ENCODE data around the gene SOS2. TPM values are rescaled to one million over a fixed set of nuclear protein-coding genes. Genes with fewer than 3 reads are reported as not detected.

The SOS2 gene
- total and polyA plus RNA-seq, 2 of the 8 experiments (the other 6 are each of a cell fraction or from before 2014, with no cell fraction given): 2.8 to 12.7 TPM

GRCh38 chr14:50068496-50068895 lies 162.9 kb downstream of the SOS2 start:
- TF ChIP-seq CHD1 (IDR thresholded peaks at IDR 0.05; ENCODE audit: low read depth, low read length) (no peak), JUN (IDR thresholded peaks at IDR 0.05; ENCODE audit: low read depth, low read length) (no peak), POLR2A (IDR thresholded peaks at IDR 0.05; ENCODE audit: control extremely low read depth in 1 of 2, low read depth in 2 of 2, low read length in 2 of 2) (no peak), EGR1 (IDR thresholded peaks at IDR 0.05; ENCODE audit: borderline replicate concordance, low read depth, low read length) (no peak), NANOG (IDR thresholded peaks at IDR 0.05; ENCODE audit: insufficient read depth, low read depth, low read length, poor library complexity, severe bottlenecking) (no peak), SIX5 (IDR thresholded peaks at IDR 0.05; ENCODE audit: low read depth, low read length) (no peak), KDM4A (IDR thresholded peaks at IDR 0.05; ENCODE audit: low read depth, low read length, severe bottlenecking) (no peak)
- no peak overlapping the region for H2BK120ac ChIP-seq (replicated peaks; ENCODE audit: low read depth, low read length)
- WGBS, 2 experiments (ENCODE audit: extremely low coverage in 1 of 2, insufficient coverage in 1 of 2, insufficient read length in 1 of 2, insufficient replicate concordance in 2 of 2, low coverage in 1 of 2, low lambda C conversion rate in 2 of 2, missing lambda C conversion rate in 1 of 2): 87% methylated on average over 7 of the region's 7 CpGs; no CpG with 5 or more reads in 1 of the 2 experiments
- ChIA-PET POLR2A (ENCODE audit: partially characterized antibody) (no interaction called here), CTCF (ENCODE audit: partially characterized antibody) (interaction anchor here (0.5 to 1.3 kb wide), 3 partner anchors 199 to 410 kb away, joined by 3 read pairs; no protein-coding TSS in a partner anchor)
- H3K4me3 ChIP-seq (ENCODE audit: extremely low read depth in 1 of 4, insufficient read depth in 2 of 4, low read depth in 3 of 4, low read length in 4 of 4): no peak overlapping the region
- H3K27ac ChIP-seq (ENCODE audit: low read depth, low read length): no peak overlapping the region
- H3K4me1 ChIP-seq (replicated peaks in 1 of 4; ENCODE audit: control insufficient read depth in 3 of 4, insufficient read depth in 4 of 4, low read length in 3 of 4): no peaks in the 10 kb centered on the region
- no peak overlapping the region for H2AFZ ChIP-seq (ENCODE audit: low read length)
- no peaks in the 10 kb centered on the region for H4K20me1 ChIP-seq (replicated peaks in 1 of 2; ENCODE audit: control insufficient read depth in 1 of 2, insufficient read depth in 2 of 2, low read length in 2 of 2)
- no peak overlapping the region for H2BK15ac ChIP-seq (ENCODE audit: low read length)
- DNase-seq (ENCODE audit: low read depth in 1 of 2, low spot score in 2 of 2) (no peak), FAIRE-seq (no peak)
- no peak overlapping the region for H4K91ac ChIP-seq (replicated peaks; ENCODE audit: insufficient read length, low read length)
- H3K4ac ChIP-seq (replicated peaks; ENCODE audit: insufficient read length, low read depth, low read length): no peak overlapping the region
- no peak overlapping the region for H3K14ac ChIP-seq (ENCODE audit: insufficient read length)
- H3K27me3 ChIP-seq (replicated peaks in 1 of 4; ENCODE audit: control insufficient read depth in 3 of 4, extremely low read depth in 1 of 4, insufficient read depth in 3 of 4, low read length in 3 of 4): no peaks in the 10 kb centered on the region; a peak in 1 of 7 replicates
- no peak overlapping the region for H3K23ac ChIP-seq (ENCODE audit: insufficient read length)
- no peak overlapping the region for H3K18ac ChIP-seq (ENCODE audit: extremely low read depth, low read length)
- H4K5ac ChIP-seq (ENCODE audit: insufficient read length, low read depth, low read length): no peak overlapping the region
- H2AK5ac ChIP-seq (ENCODE audit: low read depth, low read length): no peak overlapping the region
- H2BK20ac ChIP-seq (ENCODE audit: low read length): no peak overlapping the region
- H3K79me1 ChIP-seq (ENCODE audit: low read depth, low read length): no peaks in the 10 kb centered on the region
- no peak overlapping the region for H2BK12ac ChIP-seq (ENCODE audit: low read depth, low read length)
- H3K4me2 ChIP-seq (ENCODE audit: insufficient read depth in 1 of 2, low read depth in 2 of 2, low read length in 2 of 2): no peak overlapping the region
- no peaks in the 10 kb centered on the region for H3K36me3 ChIP-seq (ENCODE audit: control insufficient read depth in 2 of 4, insufficient read depth in 4 of 4, low read length in 3 of 4)
- H2BK5ac ChIP-seq (ENCODE audit: low read depth, low read length): no peak overlapping the region
- H3K23me2 ChIP-seq (ENCODE audit: low read depth, low read length): no peaks in the 10 kb centered on the region
- no peaks in the 10 kb centered on the region for H3K79me2 ChIP-seq (ENCODE audit: control insufficient read depth in 1 of 2, insufficient read depth in 2 of 2, low read length in 2 of 2)
- no peak overlapping the region for H4K8ac ChIP-seq (ENCODE audit: extremely low read depth, insufficient read depth, low read length)
- no peak overlapping the region for H3K56ac ChIP-seq (replicated peaks; ENCODE audit: insufficient read length, low read depth, low read length)
- no peaks in the 10 kb centered on the region for H3K9me3 ChIP-seq (ENCODE audit: insufficient read depth in 2 of 2, low read depth in 1 of 2, low read length in 1 of 2)
- H3K9ac ChIP-seq (replicated peaks in 1 of 4; ENCODE audit: extremely low read depth in 1 of 4, low read depth in 3 of 4, low read length in 3 of 4): no peak overlapping the region

Data from H1 (cell line).